GM12891 (cell line): ENCODE measurements around the gene ZNF132.
"Not testable (repeated sequence)": the region's sequence is repeated elsewhere in the genome, so short reads cannot be mapped to it uniquely, and the experiment has no call there.

Source experiments
- DNase-seq: peaks from one replicate; pipeline ENCODE4 v3.0.0; 2011; ENCODE audit warnings: low spot score; ENCODE audit not compliant: insufficient read length
- FAIRE-seq: peaks from 2 replicates; lab custom pipeline; 2011; peaks lifted over from hg19 to GRCh38; lab: Jason Lieb, UNC
- PAX5 ChIP-seq: IDR thresholded peaks from 2 replicates; pipeline ENCODE4 v1.6.1; 2011; ENCODE audit warnings: low read length, moderate library complexity, mild to moderate bottlenecking; ENCODE audit not compliant: insufficient read depth, severe bottlenecking
- POLR2A ChIP-seq: IDR thresholded peaks from 2 replicates; pipeline ENCODE4 v1.6.1; 2011; ENCODE audit warnings: low read depth, low read length, control low read depth
- POLR2AphosphoS5 ChIP-seq: IDR thresholded peaks from 2 replicates; pipeline ENCODE4 v1.6.1; 2011; ENCODE audit warnings: low read depth, low read length, control low read depth
- POU2F2 ChIP-seq: IDR thresholded peaks from 2 replicates; pipeline ENCODE4 v1.6.1; 2011; ENCODE audit warnings: low read depth, mild to moderate bottlenecking, control low read depth, low read length, moderate library complexity
- SPI1 ChIP-seq: IDR thresholded peaks from 2 replicates; pipeline ENCODE4 v1.6.1; 2011; ENCODE audit warnings: low read depth, low read length, control low read depth
- TAF1 ChIP-seq: IDR thresholded peaks from 2 replicates; pipeline ENCODE4 v1.6.1; 2011; ENCODE audit warnings: low read depth, low read length, control low read depth

ZNF132 gene

DNA sequence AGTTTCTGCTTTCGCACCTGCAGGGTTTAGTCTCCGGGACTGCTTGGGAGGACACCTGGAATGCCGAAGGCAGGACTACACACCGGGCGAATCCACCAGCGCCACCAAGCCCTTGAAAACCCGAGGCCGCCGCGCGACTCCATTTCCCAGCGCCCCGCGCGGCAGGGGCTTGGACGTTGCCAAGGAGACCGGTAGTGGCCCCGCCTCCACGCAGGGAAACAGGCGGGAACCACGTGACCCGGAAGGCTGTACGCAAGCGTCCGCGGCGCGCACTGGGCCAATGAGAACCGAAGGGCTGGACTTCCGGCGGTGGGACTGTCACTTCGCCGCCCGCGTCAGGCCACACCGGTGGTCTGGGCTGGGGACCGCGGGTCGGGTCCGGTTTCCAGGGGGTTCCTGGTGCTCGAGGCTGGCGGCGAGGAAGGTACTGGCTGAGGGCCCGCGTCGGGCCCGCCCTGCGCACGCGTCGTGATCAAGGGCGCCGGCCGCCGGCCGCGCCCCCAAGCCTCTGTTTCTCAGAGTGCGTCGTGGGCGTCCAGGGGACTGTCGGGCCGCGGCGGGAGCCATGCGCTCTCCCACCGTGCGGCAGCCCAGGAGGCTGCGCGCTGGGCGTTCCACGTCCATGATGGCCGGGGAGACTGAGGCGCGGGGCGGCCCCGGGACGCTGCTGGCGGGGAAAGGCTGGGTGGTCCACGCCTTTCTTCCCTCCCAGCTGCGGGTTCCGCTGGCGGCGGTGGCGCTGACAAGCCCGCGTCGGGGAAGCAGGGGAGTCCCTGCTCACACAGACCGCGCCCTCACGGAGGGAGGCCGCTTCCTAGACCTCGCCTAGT is 27.0 kb upstream of the ZNF132 start, which contains the start of gene ZNF324:
TSS of gene ZNF324 (plus strand) at position 321 of the 830 bp plus-strand sequence. CDS start 2,106 bp downstream, outside the sequence.
- FAIRE-seq = peak; percentile 99
- TF ChIP-seq PAX5 (no peak), POLR2A (peak; percentile 68; the same call in 1 of the 2 replicates), POU2F2 (no peak), TAF1 (peak; percentile 75), SPI1 (no peak), POLR2AphosphoS5 (peak; percentile 77)

DNA sequence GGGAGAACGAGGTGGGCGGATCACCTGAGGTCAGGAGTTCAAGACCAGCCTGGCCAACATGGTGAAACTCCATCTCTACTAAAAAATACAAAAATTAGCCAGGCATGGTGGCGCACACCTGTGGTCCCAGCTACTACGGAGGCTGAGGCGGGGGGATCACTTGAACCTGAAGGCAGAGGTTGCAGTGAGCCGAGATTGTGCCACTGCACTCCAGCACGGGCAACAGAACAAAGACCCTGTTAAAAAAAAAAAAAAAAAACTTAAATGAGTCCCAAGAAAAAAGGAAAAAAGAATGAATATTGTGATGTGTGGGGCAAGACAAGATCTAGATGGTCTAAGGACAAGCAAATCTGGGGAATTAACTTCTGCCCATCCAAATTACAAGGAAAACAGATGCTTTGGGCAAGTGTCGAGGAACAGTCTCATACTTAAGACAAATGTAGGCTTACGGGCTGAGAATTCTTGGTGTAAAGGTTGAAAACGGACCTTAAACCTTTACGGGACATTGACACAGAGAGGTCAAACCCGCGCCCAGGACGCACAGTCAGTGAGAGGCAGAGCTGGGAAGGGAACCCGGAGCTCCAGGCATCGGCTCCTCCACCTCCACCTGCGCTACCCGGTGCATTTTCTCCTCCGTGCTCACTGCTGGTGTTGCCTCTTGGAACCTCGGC is 26.3 kb upstream of the ZNF132 start:
- no peak for FAIRE-seq
- TF ChIP-seq POU2F2 = no peak
- no peak for TF ChIP-seq PAX5
- TF ChIP-seq POLR2AphosphoS5 = no peak
- TF ChIP-seq TAF1 = no peak
- DNase-seq = no peak

More for the DNA sequence above, 27.0 kb upstream of the ZNF132 start, which contains the start of gene ZNF324:
- peak; percentile 99 for DNase-seq

- FAIRE-seq (peak; percentile 26), DNase-seq (no peak)
- TF ChIP-seq POU2F2 = no peak
- TF ChIP-seq POLR2A = no peak
- no peak for TF ChIP-seq SPI1
- no peak for TF ChIP-seq PAX5
- no peak for TF ChIP-seq POLR2AphosphoS5
Measured at GRCh38 chr19:58460039-58460438, 20.1 kb upstream of the ZNF132 start.

GRCh38 chr19:58456111-58456510 is 16.2 kb upstream of the ZNF132 start:
- no peak for TF ChIP-seq POU2F2
- no peak for TF ChIP-seq POLR2A
- TF ChIP-seq POLR2AphosphoS5 = no peak
- no peak for TF ChIP-seq PAX5
- no peak for TF ChIP-seq TAF1
- no peak for TF ChIP-seq SPI1
- FAIRE-seq (no peak), DNase-seq (no peak)

GRCh38 chr19:58455306-58455705 is 15.4 kb upstream of the ZNF132 start:
- no peak for TF ChIP-seq POLR2A
- DNase-seq (no peak), FAIRE-seq (no peak)

DNA sequence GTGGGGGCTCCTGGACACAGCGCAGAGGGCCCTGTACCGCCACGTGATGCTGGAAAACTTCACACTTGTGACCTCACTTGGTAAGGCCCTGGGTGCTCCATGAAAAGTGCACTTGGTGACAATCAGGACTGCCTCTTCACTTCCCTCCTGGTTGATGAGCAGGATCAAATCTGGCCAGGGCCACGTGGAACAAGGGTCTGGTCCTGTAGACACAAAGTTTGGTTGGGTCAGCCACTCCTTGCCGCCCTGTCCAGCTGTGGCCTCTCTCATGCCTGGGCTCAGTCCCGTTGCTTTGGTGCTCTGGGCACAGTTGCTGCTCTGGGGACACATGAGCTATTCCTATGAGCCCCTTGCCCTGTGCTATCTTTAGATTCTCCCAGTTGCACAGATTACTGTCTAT is 13.8 kb upstream of the ZNF132 start:
- no peak for FAIRE-seq
- TF ChIP-seq SPI1 (no peak), POLR2AphosphoS5 (no peak), POLR2A (no peak), TAF1 (no peak), POU2F2 (no peak), PAX5 (no peak)

GRCh38 chr19:58451358-58452101 is 11.6 kb upstream of the ZNF132 start, which contains the start of gene ZNF324B:
Gene ZNF324B (plus strand): TSS chr19:58451622. CDS start chr19:58453702, 2,080 bp downstream.
- TF ChIP-seq POLR2A (peak; percentile 45; the same call in 1 of the 2 replicates), POLR2AphosphoS5 (no peak), SPI1 (no peak), TAF1 (no peak), PAX5 (peak; percentile 14), POU2F2 (no peak)
- FAIRE-seq = peak; percentile 93
- DNase-seq = peak; percentile 97

More for the DNA sequence above, 13.8 kb upstream of the ZNF132 start:
- no peak for DNase-seq

DNA sequence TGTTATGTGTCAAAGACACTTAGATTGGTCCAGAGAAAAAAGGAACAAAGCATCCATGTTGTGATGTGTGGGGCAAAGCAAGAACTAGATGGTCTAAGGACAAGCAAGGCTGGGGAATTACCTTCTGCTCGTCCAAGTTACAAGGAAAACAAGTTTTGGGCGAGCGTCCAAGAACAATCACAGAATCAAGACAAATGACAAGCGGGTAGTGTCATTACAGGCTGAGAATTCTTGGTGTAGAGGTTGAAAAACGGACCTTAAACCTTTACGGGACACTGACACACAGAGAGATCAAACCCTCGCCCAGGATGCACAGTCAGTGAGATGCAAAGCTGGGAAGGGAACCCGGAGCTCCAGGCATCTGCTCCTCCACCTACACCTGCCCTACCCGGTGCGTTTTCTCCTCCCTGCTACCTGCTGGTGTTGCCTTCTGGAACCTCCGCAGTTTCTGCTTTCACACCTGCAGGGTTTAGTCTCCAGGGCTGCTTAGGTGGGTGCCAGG is 11.0 kb upstream of the ZNF132 start:
- no peak for DNase-seq
- FAIRE-seq = no peak
- TF ChIP-seq SPI1 (no peak), PAX5 (no peak), POLR2AphosphoS5 (no peak), POU2F2 (no peak), POLR2A (no peak), TAF1 (no peak)

GRCh38 chr19:58449980-58450379 is 10.0 kb upstream of the ZNF132 start:
- not testable (repeated sequence) for FAIRE-seq, DNase-seq

DNA sequence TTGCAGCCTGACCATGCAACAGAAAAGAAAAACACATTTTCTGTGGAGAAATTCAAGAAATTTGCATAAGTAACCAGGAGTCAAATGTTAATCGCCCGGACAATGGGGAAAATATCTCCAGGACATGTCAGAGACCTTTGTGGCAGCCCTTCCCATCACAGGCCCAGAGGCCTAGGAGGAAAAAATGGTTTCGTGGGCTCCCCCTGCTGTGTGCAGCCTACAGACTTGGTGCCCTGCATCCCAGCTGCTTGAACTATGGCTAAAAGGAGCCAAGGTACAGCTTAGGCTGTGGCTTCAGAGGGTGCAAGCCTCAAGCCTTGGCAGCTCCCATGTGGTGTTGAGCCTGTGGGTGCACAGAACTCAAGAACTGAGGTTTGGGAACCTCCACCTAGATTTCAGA is 8.9 kb upstream of the ZNF132 start:
- DNase-seq, FAIRE-seq: not testable (repeated sequence)

GRCh38 chr19:58442986-58443385 is 3.0 kb upstream of the ZNF132 start:
- FAIRE-seq, DNase-seq: not testable (repeated sequence)
